Measurements from ENCODE around the gene ADGRB3.

DNA sequence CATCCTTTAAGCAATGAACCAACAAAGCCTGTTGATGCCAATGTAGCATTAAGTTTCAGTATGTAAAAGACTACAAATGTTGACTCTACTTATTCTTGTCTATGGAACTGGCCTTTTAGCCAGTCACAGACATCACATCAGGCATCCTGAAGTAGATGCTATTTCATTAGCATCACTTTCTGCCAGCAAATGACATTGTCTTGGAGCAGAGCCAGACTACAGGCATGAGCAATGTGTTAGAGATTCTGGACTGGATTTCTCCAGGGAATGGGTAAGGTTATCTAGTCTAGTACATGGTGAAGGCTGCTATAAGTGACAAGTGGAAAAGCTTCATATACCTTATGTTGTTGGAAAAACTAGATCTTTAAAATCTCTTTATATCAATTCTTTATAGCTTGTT, 142.9 kb downstream of the ADGRB3 start:
- TF ChIP-seq POLR2A (IDR thresholded peaks at IDR 0.05; ENCODE audit: low read length) (no peak), GATA1 (IDR thresholded peaks at IDR 0.05; ENCODE audit: low read depth, low read length) (no peak)
